Endothelial cell of umbilical vein (primary cell): Measurements from ENCODE around the gene NATD1. TPM values are rescaled to one million over a fixed set of nuclear protein-coding genes. Genes with fewer than 3 reads are reported as not detected.

Experiments used
- BruUV-seq: library from RNA; stranded (reverse); fragments of 400-500 nt; replicated peaks from 2 replicates; lab custom pipeline; 2021; lab: Mats Ljungman, UMichigan
- CTCF ChIA-PET: fragments of 300-600, 350-600 bp; sonication (Branson Sonifier 250); formaldehyde crosslinking; loops from one replicate; lab custom pipeline; 2021; ENCODE audit warnings: antibody characterized with exemption, inconsistent platforms; lab: Charles Lee
- POLR2A ChIA-PET: fragments of 300-600, 350-600 bp; sonication (Branson Sonifier 250); formaldehyde crosslinking; loops from one replicate; lab custom pipeline; 2021; ENCODE audit warnings: antibody characterized with exemption, inconsistent platforms; lab: Charles Lee
- DNase-seq: peaks from one replicate; pipeline ENCODE4 v3.0.0-alpha.2; 2011; ENCODE audit warnings: low read depth, low spot score
- FAIRE-seq: peaks from 2 replicates; lab custom pipeline; 2011; peaks lifted over from hg19 to GRCh38; lab: Jason Lieb, UNC
- H2AFZ ChIP-seq: 2 replicates; pipeline ENCODE4 v1.6.0; 2012; ENCODE audit warnings: low read depth, low read length, control low read depth, inconsistent platforms
- H3K27ac ChIP-seq: 2 replicates; pipeline ENCODE4 v1.5.1; 2011; ENCODE audit warnings: low read depth, mild to moderate bottlenecking, control low read depth, low read length, moderate library complexity; ENCODE audit not compliant: insufficient read depth
- H3K27me3 ChIP-seq, 2 experiments: 2 replicates each; pipeline versions ENCODE4 v1.6.0 to v1.6.1; 2011; ENCODE audit warnings: low read length in 2 of 2, mixed read lengths in 1 of 2; ENCODE audit not compliant: control insufficient read depth in 2 of 2, insufficient read depth in 2 of 2
- H3K36me3 ChIP-seq, 2 experiments: 2 replicates in 1 of 2; 3 replicates in 1 of 2; pipeline ENCODE4 v1.5.1; 2011; ENCODE audit warnings: low read length in 2 of 2, mild to moderate bottlenecking in 1 of 2, moderate library complexity in 1 of 2; ENCODE audit not compliant: control insufficient read depth in 2 of 2, insufficient read depth in 2 of 2; ENCODE audit errors: extremely low read depth in 1 of 2
- H3K4me1 ChIP-seq: 3 replicates; pipeline ENCODE4 v1.5.1; 2011; ENCODE audit warnings: mild to moderate bottlenecking, low read length; ENCODE audit not compliant: control insufficient read depth, insufficient read depth; ENCODE audit errors: extremely low read depth
- H3K4me2 ChIP-seq: 2 replicates; pipeline ENCODE4 v1.6.1; 2011; ENCODE audit warnings: low read length, control low read depth, mixed read lengths; ENCODE audit not compliant: insufficient read depth
- H3K4me3 ChIP-seq, 3 experiments: fragments of 200-600 bp in 1 of 3; sonication (generic), shearing (Covaris generic) in 1 of 3; replicated peaks in 1 of 3; 2 replicates each; pipeline ENCODE4 v1.5.1; 2011 to 2016; ENCODE audit warnings: control low read depth in 3 of 3, low read length in 3 of 3, mild to moderate bottlenecking in 2 of 3, inconsistent platforms in 1 of 3, low read depth in 1 of 3, moderate library complexity in 1 of 3; ENCODE audit not compliant: insufficient read depth in 1 of 3
- H3K79me2 ChIP-seq: 2 replicates; pipeline ENCODE4 v1.6.0; 2012; ENCODE audit warnings: low read length, inconsistent platforms; ENCODE audit not compliant: control insufficient read depth, insufficient read depth
- H3K9ac ChIP-seq: replicated peaks from 2 replicates; pipeline ENCODE3; 2011; ENCODE audit warnings: low read length, control low read depth; ENCODE audit not compliant: insufficient read depth; ENCODE audit errors: extremely low read depth
- H3K9me1 ChIP-seq: replicated peaks from 3 replicates; pipeline ENCODE4 v1.6.0; 2011; ENCODE audit warnings: mild to moderate bottlenecking, low read length; ENCODE audit not compliant: control insufficient read depth, insufficient read depth; ENCODE audit errors: extremely low read depth
- H3K9me3 ChIP-seq: replicated peaks from 2 replicates; pipeline ENCODE4 v1.5.1; 2012; ENCODE audit warnings: low read length, inconsistent platforms; ENCODE audit not compliant: control insufficient read depth, insufficient read depth
- H4K20me1 ChIP-seq: replicated peaks from 2 replicates; pipeline ENCODE3; 2011; ENCODE audit warnings: mild to moderate bottlenecking, low read length; ENCODE audit not compliant: control insufficient read depth, insufficient read depth; ENCODE audit errors: extremely low read depth
- EZH2 ChIP-seq: IDR thresholded peaks from 2 replicates; pipeline ENCODE4 v1.6.1; 2012; ENCODE audit warnings: borderline replicate concordance, low read depth, mild to moderate bottlenecking, moderate library complexity, low read length, inconsistent platforms; ENCODE audit not compliant: severe bottlenecking
- FOS ChIP-seq: IDR thresholded peaks from 2 replicates; pipeline ENCODE4 v1.6.1; 2011; ENCODE audit warnings: mild to moderate bottlenecking, low read length, moderate library complexity, borderline replicate concordance; ENCODE audit not compliant: insufficient read depth
- GATA2 ChIP-seq: IDR thresholded peaks from 2 replicates; pipeline ENCODE4 v1.7.0; 2011; ENCODE audit warnings: low read depth, mild to moderate bottlenecking, moderate library complexity, mixed read lengths, low read length; ENCODE audit not compliant: insufficient read length, insufficient read depth
- JUN ChIP-seq: IDR thresholded peaks from 2 replicates; pipeline ENCODE4 v1.6.1; 2011; ENCODE audit warnings: borderline replicate concordance, low read depth; ENCODE audit not compliant: insufficient read length, insufficient read depth
- MYC ChIP-seq: IDR thresholded peaks from one replicate; pipeline ENCODE4 v1.6.1; 2011; ENCODE audit warnings: mild to moderate bottlenecking, low read depth, low read length
- POLR2A ChIP-seq: IDR thresholded peaks from 2 replicates; pipeline ENCODE4 v1.6.1; 2012; ENCODE audit warnings: low read depth, mild to moderate bottlenecking, control low read depth, low read length
- POLR2AphosphoS5 ChIP-seq: IDR thresholded peaks from 2 replicates; pipeline ENCODE4 v1.6.1; 2012; ENCODE audit warnings: low read depth, mild to moderate bottlenecking, control low read depth, low read length, moderate library complexity; ENCODE audit not compliant: insufficient read depth
- dilution Hi-C: fragments of 300-500 bp; cut with MboI; formaldehyde crosslinking; loops from one replicate; pipeline ENCODE4 v1.15.0; 2019; ENCODE audit warnings: low sequenced_read_pairs; ENCODE audit not compliant: extremely low pct_ligation_motif_present
- intact Hi-C: fragments of 100-400 bp; cut with micrococcal nuclease; formaldehyde crosslinking; loops from one replicate; pipeline ENCODE4 v1.10.0; 2022
- polyA plus RNA-seq, 4 experiments: library from polyadenylated mRNA; depleted of rRNA in 3 of 4; stranded (reverse) in 3 of 4; unstranded in 1 of 4; fragments of >200 nt; gene quantifications; 2 replicates each; pipeline versions ENCODE4 v1.2.1 to v1.2.3, GENCODE V29; 2011 to 2012; ENCODE audit warnings: missing spikeins in 1 of 4
- total RNA-seq: library from RNA; stranded (reverse); gene quantifications from 2 replicates; pipeline ENCODE4 v1.2.3, GENCODE V29; 2021
- TF ChIP-seq, protein P1 (sequence below): IDR thresholded peaks from 2 replicates; pipeline ENCODE4 v1.6.1; 2011; ENCODE audit not compliant: insufficient read depth, insufficient read length
- TF ChIP-seq, protein P2 (sequence below), 2 donors: IDR thresholded peaks; 1 replicate in 1 of 2; 2 replicates in 1 of 2; pipeline ENCODE4 v1.5.1; 2011; ENCODE audit warnings: low read length in 2 of 2, mild to moderate bottlenecking in 2 of 2, moderate library complexity in 2 of 2, control low read depth in 1 of 2, inconsistent platforms in 1 of 2, low read depth in 1 of 2; ENCODE audit not compliant: insufficient read depth in 1 of 2; ENCODE audit errors: extremely low read depth in 1 of 2

Gene NATD1
- total and polyA plus RNA-seq, 2 donors (not counting 3 experiments of a cell fraction or from before 2014, with no cell fraction given), result 7.0 to 7.2 TPM

GRCh38 chr17:21299981-21300600, 46.9 kb upstream of the NATD1 start:
- H3K4me1 ChIP-seq, result no peaks in the 10 kb centered on the region
- TF ChIP-seq POLR2A (no peak), EZH2 (no peak), POLR2AphosphoS5 (no peak), JUN (no peak), FOS (no peak), GATA2 (no peak), MYC (no peak)
- TF ChIP-seq, protein P1, sequence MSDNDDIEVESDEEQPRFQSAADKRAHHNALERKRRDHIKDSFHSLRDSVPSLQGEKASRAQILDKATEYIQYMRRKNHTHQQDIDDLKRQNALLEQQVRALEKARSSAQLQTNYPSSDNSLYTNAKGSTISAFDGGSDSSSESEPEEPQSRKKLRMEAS, result no peak
- TF ChIP-seq, protein P2, sequence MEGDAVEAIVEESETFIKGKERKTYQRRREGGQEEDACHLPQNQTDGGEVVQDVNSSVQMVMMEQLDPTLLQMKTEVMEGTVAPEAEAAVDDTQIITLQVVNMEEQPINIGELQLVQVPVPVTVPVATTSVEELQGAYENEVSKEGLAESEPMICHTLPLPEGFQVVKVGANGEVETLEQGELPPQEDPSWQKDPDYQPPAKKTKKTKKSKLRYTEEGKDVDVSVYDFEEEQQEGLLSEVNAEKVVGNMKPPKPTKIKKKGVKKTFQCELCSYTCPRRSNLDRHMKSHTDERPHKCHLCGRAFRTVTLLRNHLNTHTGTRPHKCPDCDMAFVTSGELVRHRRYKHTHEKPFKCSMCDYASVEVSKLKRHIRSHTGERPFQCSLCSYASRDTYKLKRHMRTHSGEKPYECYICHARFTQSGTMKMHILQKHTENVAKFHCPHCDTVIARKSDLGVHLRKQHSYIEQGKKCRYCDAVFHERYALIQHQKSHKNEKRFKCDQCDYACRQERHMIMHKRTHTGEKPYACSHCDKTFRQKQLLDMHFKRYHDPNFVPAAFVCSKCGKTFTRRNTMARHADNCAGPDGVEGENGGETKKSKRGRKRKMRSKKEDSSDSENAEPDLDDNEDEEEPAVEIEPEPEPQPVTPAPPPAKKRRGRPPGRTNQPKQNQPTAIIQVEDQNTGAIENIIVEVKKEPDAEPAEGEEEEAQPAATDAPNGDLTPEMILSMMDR (IDR thresholded peaks at IDR 0.05; ENCODE audit: extremely low read depth in 1 of 2, insufficient read depth in 1 of 2, low read depth in 1 of 2, low read length in 2 of 2), result no peak
- no peaks in the 10 kb centered on the region for H3K9me3 ChIP-seq
- FAIRE-seq (no peak), DNase-seq (no peak)
- dilution Hi-C loops (no loop called here), intact Hi-C loops (no loop called here)
- ChIA-PET CTCF (no interaction called here), POLR2A (no interaction called here)
- H3K36me3 ChIP-seq, result peaks cover 4 to 25% of the 10 kb centered on the region in 2 experiments
- no peak overlapping the region for H2AFZ ChIP-seq
- no peak overlapping the region for H3K4me3 ChIP-seq
- H4K20me1 ChIP-seq, result no peaks in the 10 kb centered on the region
- H3K79me2 ChIP-seq, result peaks cover 5% of the 10 kb centered on the region
- no peak overlapping the region for H3K4me2 ChIP-seq
- H3K9me1 ChIP-seq, result no peaks in the 10 kb centered on the region
- H3K27me3 ChIP-seq, result no peaks in the 10 kb centered on the region
- H3K27ac ChIP-seq, result no peak overlapping the region
- BruUV-seq, result no TSS peak
- H3K9ac ChIP-seq, result no peak overlapping the region
